Skeletal muscle tissue (tissue), 4 donors: Measurements from ENCODE around the gene TXK. TPM values are rescaled to one million over a fixed set of nuclear protein-coding genes. Genes with fewer than 3 reads are reported as not detected.
"Not testable (repeated sequence)": the region's sequence is repeated elsewhere in the genome, so short reads cannot be mapped to it uniquely, and the experiment has no call there.

Source experiments
- H3K27ac ChIP-seq: one replicate; pipeline ENCODE4 v1.7.0; 2013; ENCODE audit warnings: mild to moderate bottlenecking, low read depth, low read length, inconsistent platforms
- H3K27me3 ChIP-seq, 3 donors: one replicate each; pipeline ENCODE4 v1.7.0; 2013; ENCODE audit warnings: low read length in 3 of 3; ENCODE audit not compliant: control insufficient read depth in 3 of 3, insufficient read depth in 3 of 3
- H3K36me3 ChIP-seq, 3 donors: one replicate each; pipeline ENCODE4 v1.7.0; 2013; ENCODE audit warnings: low read length in 3 of 3; ENCODE audit not compliant: control insufficient read depth in 3 of 3, insufficient read depth in 3 of 3
- H3K4me1 ChIP-seq, 3 donors: one replicate each; pipeline ENCODE4 v1.7.0; 2013; ENCODE audit warnings: low read length in 3 of 3, mild to moderate bottlenecking in 3 of 3; ENCODE audit not compliant: control insufficient read depth in 3 of 3, insufficient read depth in 3 of 3
- H3K4me3 ChIP-seq, 3 donors: one replicate each; pipeline ENCODE4 v1.7.0; 2013; ENCODE audit warnings: low read length in 3 of 3
- H3K9ac ChIP-seq, 3 donors: one replicate each; pipeline ENCODE4 v1.7.0; 2013; ENCODE audit warnings: low read length in 3 of 3, mild to moderate bottlenecking in 3 of 3, moderate library complexity in 2 of 3, low read depth in 1 of 3
- H3K9me3 ChIP-seq, 3 donors: one replicate each; pipeline ENCODE4 v1.7.0; 2013; ENCODE audit warnings: low read length in 3 of 3; ENCODE audit not compliant: control insufficient read depth in 3 of 3
- total RNA-seq: library from RNA; depleted of rRNA; stranded (reverse); fragments of >200 nt; gene quantifications from one replicate; pipeline ENCODE4 v1.2.3, GENCODE V29; 2014
- donor health status: Osteomylitis.

The TXK gene
- 0.52 TPM for total RNA-seq

DNA sequence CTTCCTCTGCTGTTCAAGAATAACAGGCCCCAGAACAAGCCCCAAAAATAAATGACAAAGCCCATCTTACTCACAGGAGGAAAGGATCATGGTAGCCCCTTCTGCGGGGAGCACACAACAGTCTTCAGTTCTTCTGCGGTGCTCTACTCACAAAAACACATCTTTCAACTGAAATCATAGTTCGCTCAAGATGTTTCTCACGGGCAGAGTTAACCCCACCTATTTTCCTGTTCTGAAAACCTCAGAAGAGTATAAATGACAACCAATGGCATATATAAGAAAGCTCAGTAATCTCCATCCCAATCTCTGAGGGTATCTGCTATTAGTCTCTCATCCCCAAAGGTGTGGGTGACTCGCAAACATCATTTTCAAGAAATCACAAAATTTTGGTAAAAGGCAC lies at the start of gene TXK:
Gene TXK (minus strand): TSS at position 170 of the 400 bp plus-strand sequence. CDS start 80 bp downstream, at position 90.
- H3K4me3 ChIP-seq = no peak within 1 kb of the TSS
- no peaks in the 10 kb centered on the region for H3K27me3 ChIP-seq
- peaks cover 0 to 14% (median 8%) of the 10 kb centered on the region in 3 donors for H3K36me3 ChIP-seq
- no peak within 1 kb of the TSS for H3K27ac ChIP-seq
- H3K9me3 ChIP-seq = no peaks in the 10 kb centered on the region
- no peak within 1 kb of the TSS for H3K9ac ChIP-seq
- no peaks in the 10 kb centered on the region for H3K4me1 ChIP-seq

GRCh38 chr4:48180234-48180633 lies 46.2 kb upstream of the TXK start:
- no peak overlapping the region for H3K4me3 ChIP-seq
- H3K4me1 ChIP-seq = no peaks in the 10 kb centered on the region
- H3K36me3 ChIP-seq = no peaks in the 10 kb centered on the region
- no peaks in the 10 kb centered on the region for H3K27me3 ChIP-seq
- H3K27ac ChIP-seq = no peak overlapping the region
- no peaks in the 10 kb centered on the region for H3K9me3 ChIP-seq
- H3K9ac ChIP-seq = no peak overlapping the region

DNA sequence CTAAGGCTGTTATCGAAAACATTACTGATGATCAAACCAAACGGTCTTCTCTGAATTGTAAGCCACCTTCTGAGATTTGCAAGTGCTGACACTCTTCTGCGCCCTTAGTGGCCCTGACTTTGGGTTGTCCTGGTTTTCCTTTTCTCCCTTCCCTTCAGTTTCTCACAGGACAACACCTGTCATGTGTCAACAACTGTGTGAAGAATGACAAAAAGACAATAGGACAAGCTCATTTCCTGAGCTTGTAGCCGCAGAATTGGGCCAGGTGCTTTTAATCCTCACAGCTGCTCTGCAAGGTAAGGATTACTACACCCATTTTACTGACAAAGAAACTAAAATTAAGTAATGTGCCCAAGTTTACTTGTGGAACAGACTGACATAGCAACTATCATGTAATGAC lies 44.9 kb upstream of the TXK start:
- no peak overlapping the region for H3K27ac ChIP-seq
- no peak overlapping the region for H3K4me3 ChIP-seq
- no peaks in the 10 kb centered on the region for H3K27me3 ChIP-seq
- H3K9me3 ChIP-seq = no peaks in the 10 kb centered on the region
- H3K36me3 ChIP-seq = no peaks in the 10 kb centered on the region
- no peaks in the 10 kb centered on the region for H3K4me1 ChIP-seq
- no peak overlapping the region for H3K9ac ChIP-seq

- Histone ChIP-seq H3K4me1 (peaks cover 0 to 3% (median 0%) of the 10 kb centered on the region in 3 donors), H3K9ac (no peak overlapping the region)
Observed at GRCh38 chr4:48175806-48176205, 41.8 kb upstream of the TXK start.

GRCh38 chr4:48175328-48175727 lies 41.3 kb upstream of the TXK start:
- Histone ChIP-seq H3K4me3 (no peak overlapping the region), H3K9ac (no peak overlapping the region), H3K4me1 (peaks cover 0 to 3% (median 0%) of the 10 kb centered on the region in 3 donors), H3K9me3 (no peaks in the 10 kb centered on the region), H3K36me3 (no peaks in the 10 kb centered on the region), H3K27me3 (no peaks in the 10 kb centered on the region), H3K27ac (no peak overlapping the region)

More at GRCh38 chr4:48175806-48176205, 41.8 kb upstream of the TXK start:
- H3K27me3 ChIP-seq = no peaks in the 10 kb centered on the region
- H3K9me3 ChIP-seq = no peaks in the 10 kb centered on the region
- H3K4me3 ChIP-seq = no peak overlapping the region
- H3K36me3 ChIP-seq = no peaks in the 10 kb centered on the region
- no peak overlapping the region for H3K27ac ChIP-seq

- Histone ChIP-seq H3K9ac (no peak overlapping the region), H3K27ac (no peak overlapping the region)
Observed at GRCh38 chr4:48173056-48173991, 39.3 kb upstream of the TXK start.

GRCh38 chr4:48172651-48173050 lies 38.6 kb upstream of the TXK start:
- Histone ChIP-seq H3K9ac (no peak overlapping the region), H3K36me3 (peaks cover 0 to 1% (median 0%) of the 10 kb centered on the region in 3 donors), H3K9me3 (no peaks in the 10 kb centered on the region), H3K27ac (no peak overlapping the region), H3K4me1 (peaks cover 0 to 7% (median 3%) of the 10 kb centered on the region in 3 donors), H3K4me3 (no peak overlapping the region), H3K27me3 (no peaks in the 10 kb centered on the region)

More at GRCh38 chr4:48173056-48173991, 39.3 kb upstream of the TXK start:
- Histone ChIP-seq H3K4me3 (no peak overlapping the region), H3K36me3 (peaks cover 0 to 1% (median 0%) of the 10 kb centered on the region in 3 donors), H3K27me3 (no peaks in the 10 kb centered on the region), H3K9me3 (no peaks in the 10 kb centered on the region), H3K4me1 (peaks cover 0 to 7% (median 3%) of the 10 kb centered on the region in 3 donors)

DNA sequence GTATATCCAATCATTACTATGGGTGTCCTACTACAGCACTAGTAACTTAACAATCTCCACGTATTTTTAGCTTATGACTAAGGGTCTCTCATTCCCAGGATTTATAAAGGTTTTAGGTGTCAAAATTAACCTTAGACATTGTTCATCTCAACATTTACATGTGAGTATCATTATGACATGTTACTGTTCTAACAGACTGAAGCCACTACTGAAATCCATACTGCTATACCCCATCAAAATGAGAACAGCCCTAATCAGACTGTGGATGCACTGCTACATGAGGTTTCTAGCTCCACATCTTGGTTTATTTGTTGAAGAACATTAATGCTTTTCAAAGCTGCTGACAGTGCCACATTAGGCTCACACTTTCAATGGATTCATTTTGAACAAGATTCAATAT lies 35.6 kb upstream of the TXK start:
- Histone ChIP-seq H3K4me3 (no peak overlapping the region), H3K4me1 (peaks cover 0 to 7% (median 3%) of the 10 kb centered on the region in 3 donors), H3K27ac (no peak overlapping the region), H3K36me3 (peaks cover 0 to 5% (median 0%) of the 10 kb centered on the region in 3 donors), H3K9ac (no peak overlapping the region), H3K9me3 (no peaks in the 10 kb centered on the region), H3K27me3 (no peaks in the 10 kb centered on the region)

GRCh38 chr4:48167538-48168263 lies 33.7 kb upstream of the TXK start:
- no peak overlapping the region for H3K9ac ChIP-seq

DNA sequence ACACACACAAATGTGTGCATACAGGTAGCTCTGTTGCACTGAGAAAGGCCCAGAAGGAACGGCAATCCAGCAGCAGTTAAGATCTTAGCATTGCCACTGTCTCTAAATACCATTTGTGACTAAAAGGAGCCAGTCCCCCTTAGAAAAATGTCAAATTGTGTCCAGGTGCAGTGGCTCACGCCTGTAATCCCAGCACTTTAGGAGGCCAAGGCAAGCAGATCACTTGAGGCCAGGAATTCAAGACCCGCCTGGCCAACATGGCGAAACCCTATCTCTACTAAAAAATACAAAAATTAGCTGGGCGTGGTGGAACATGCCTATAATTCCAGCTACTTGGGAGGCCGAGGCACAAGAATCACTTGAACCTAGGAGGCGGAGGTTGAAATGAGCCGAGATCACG lies 30.5 kb upstream of the TXK start:
- not testable (repeated sequence) for H3K4me3 ChIP-seq, H3K9ac ChIP-seq, H3K9me3 ChIP-seq, H3K27me3 ChIP-seq, H3K36me3 ChIP-seq, H3K4me1 ChIP-seq, H3K27ac ChIP-seq

More at GRCh38 chr4:48167538-48168263, 33.7 kb upstream of the TXK start:
- Histone ChIP-seq H3K36me3 (peaks cover 0 to 5% (median 0%) of the 10 kb centered on the region in 3 donors), H3K9me3 (no peaks in the 10 kb centered on the region), H3K27me3 (no peaks in the 10 kb centered on the region), H3K27ac (no peak overlapping the region), H3K4me1 (peaks cover 0 to 7% (median 0%) of the 10 kb centered on the region in 3 donors), H3K4me3 (no peak overlapping the region)
